CD14-positive monocyte (primary cell): Measurements from ENCODE around the gene R3HDM4. TPM values are rescaled to one million over a fixed set of nuclear protein-coding genes. Genes with fewer than 3 reads are reported as not detected.

Experiments
- DNase-seq, 3 donors: peaks; one replicate each; pipeline ENCODE4 v3.0.0-alpha.2; 2011 to 2022
- H2AFZ ChIP-seq: 2 replicates; pipeline ENCODE4 v1.6.0; 2012; ENCODE audit warnings: mild to moderate bottlenecking, low read depth, low read length, inconsistent platforms; ENCODE audit not compliant: insufficient read depth, poor library complexity, severe bottlenecking
- H3K27ac ChIP-seq, 2 donors: 1 replicate in 1 of 2; 2 replicates in 1 of 2; pipeline ENCODE4 v1.5.1; 2012 to 2013; ENCODE audit warnings: low read length in 2 of 2, control low read depth in 1 of 2, inconsistent platforms in 1 of 2, low read depth in 1 of 2, mild to moderate bottlenecking in 1 of 2
- H3K27me3 ChIP-seq, 2 donors: one replicate each; pipeline versions ENCODE4 v1.6.0 to v1.6.1; 2011 to 2013; ENCODE audit warnings: low read length in 2 of 2; ENCODE audit not compliant: control insufficient read depth in 2 of 2, insufficient read depth in 2 of 2
- H3K36me3 ChIP-seq, 2 donors: replicated peaks in 1 of 2; 1 replicate in 1 of 2; 2 replicates in 1 of 2; pipeline versions ENCODE4 v1.5.1 to v1.6.1; 2012 to 2013; ENCODE audit warnings: low read length in 2 of 2, control low read depth in 1 of 2, inconsistent platforms in 1 of 2, mild to moderate bottlenecking in 1 of 2; ENCODE audit not compliant: insufficient read depth in 2 of 2, control insufficient read depth in 1 of 2
- H3K4me1 ChIP-seq, 2 donors: 1 replicate in 1 of 2; 2 replicates in 1 of 2; pipeline versions ENCODE4 v1.5.1 to v1.6.1; 2012 to 2013; ENCODE audit warnings: low read length in 2 of 2, control low read depth in 1 of 2, inconsistent platforms in 1 of 2, mild to moderate bottlenecking in 1 of 2, moderate library complexity in 1 of 2; ENCODE audit not compliant: insufficient read depth in 2 of 2, control insufficient read depth in 1 of 2
- H3K4me2 ChIP-seq: replicated peaks from 2 replicates; pipeline ENCODE3; 2012; ENCODE audit warnings: low read length, moderate library complexity, mild to moderate bottlenecking; ENCODE audit not compliant: poor library complexity, severe bottlenecking; ENCODE audit errors: extremely low read depth
- H3K4me3 ChIP-seq, 3 experiments: fragments of 200-600 bp in 1 of 3; sonication (generic) in 1 of 3; replicated peaks in 1 of 3; 1 replicate in 2 of 3; 2 replicates in 1 of 3; pipeline ENCODE4 v1.5.1; 2011 to 2013; ENCODE audit warnings: low read length in 3 of 3, mild to moderate bottlenecking in 3 of 3, control low read depth in 2 of 3, low read depth in 2 of 3, inconsistent platforms in 1 of 3, moderate library complexity in 1 of 3
- H3K79me2 ChIP-seq: 2 replicates; pipeline ENCODE4 v1.6.0; 2012; ENCODE audit warnings: mild to moderate bottlenecking, control low read depth, inconsistent platforms, low read length, moderate library complexity; ENCODE audit not compliant: insufficient read depth
- H3K9ac ChIP-seq: 2 replicates; pipeline ENCODE4 v1.6.0; 2017; ENCODE audit warnings: low read length, mild to moderate bottlenecking; ENCODE audit not compliant: insufficient read depth, poor library complexity, severe bottlenecking
- H3K9me3 ChIP-seq, 2 donors: replicated peaks in 1 of 2; 1 replicate in 1 of 2; 2 replicates in 1 of 2; pipeline versions ENCODE4 v1.5.1 to v1.6.1; 2012 to 2013; ENCODE audit warnings: low read length in 2 of 2, control low read depth in 1 of 2; ENCODE audit not compliant: control insufficient read depth in 1 of 2, insufficient read depth in 1 of 2
- H4K20me1 ChIP-seq: 2 replicates; pipeline ENCODE4 v1.6.0; 2012; ENCODE audit warnings: mild to moderate bottlenecking, low read length, control low read depth, moderate library complexity; ENCODE audit not compliant: insufficient read depth
- H3K27ac Mint-ChIP-seq, 7 donors: one replicate each; pipeline ENCODE4 v1.8.0; 2020; ENCODE audit warnings: mild to moderate bottlenecking in 7 of 7, mixed read lengths in 7 of 7, moderate library complexity in 6 of 7, inconsistent platforms in 2 of 7
- H3K27me3 Mint-ChIP-seq, 3 donors: one replicate each; pipeline ENCODE4 v1.8.0; 2021 to 2022; ENCODE audit warnings: low read depth in 3 of 3, mild to moderate bottlenecking in 3 of 3, mixed read lengths in 3 of 3, moderate library complexity in 3 of 3, inconsistent platforms in 1 of 3
- H3K36me3 Mint-ChIP-seq, 2 donors: one replicate each; pipeline ENCODE4 v1.8.0; 2020; ENCODE audit warnings: mixed read lengths in 2 of 2, inconsistent platforms in 1 of 2, mild to moderate bottlenecking in 1 of 2
- H3K4me1 Mint-ChIP-seq: one replicate; pipeline ENCODE4 v1.8.0; 2020; ENCODE audit warnings: mild to moderate bottlenecking, mixed read lengths
- H3K4me3 Mint-ChIP-seq, 2 donors: one replicate each; pipeline ENCODE4 v1.8.0; 2020; ENCODE audit warnings: mild to moderate bottlenecking in 2 of 2, mixed read lengths in 2 of 2, moderate library complexity in 1 of 2
- H3K9me3 Mint-ChIP-seq, 7 donors: one replicate each; pipeline ENCODE4 v1.8.0; 2020 to 2022; ENCODE audit warnings: mixed read lengths in 7 of 7, mild to moderate bottlenecking in 6 of 7, moderate library complexity in 6 of 7, inconsistent platforms in 2 of 7
- WGBS: methylation state at CpG from one replicate; pipeline ENCODE4 v1.1.5; 2013; ENCODE audit warnings: missing lambda C conversion rate; ENCODE audit not compliant: insufficient coverage; 5-methylcytosine and 5-hydroxymethylcytosine counted together
- intact Hi-C, 2 donors: fragments of 100-400 bp; cut with micrococcal nuclease; formaldehyde crosslinking; loops; one replicate each; pipeline versions ENCODE4 v1.15.0 to v1.15.1; 2023
- polyA plus RNA-seq, 3 donors: library from polyadenylated mRNA; depleted of rRNA in 1 of 3; unstranded in 2 of 3; stranded (reverse) in 1 of 3; fragments of 300-500 nt in 2 of 3; fragments of >200 nt in 1 of 3; fragmentation: Illumina TruSeq in 2 of 3; gene quantifications; 1 replicate in 2 of 3; 2 replicates in 1 of 3; pipeline ENCODE4 v1.2.3, GENCODE V29; 2012 to 2021
- TF ChIP-seq, protein P1 (sequence below): fragments of 200-600 bp; IDR thresholded peaks from one replicate; pipeline ENCODE4 v1.8.0; 2022; ENCODE audit warnings: antibody characterized with exemption, mild to moderate bottlenecking

R3HDM4 gene
- polyA plus RNA-seq, 3 donors = 70.8 to 99.9 (median 78.7) TPM

GRCh38 chr19:899336-900042, 13.5 kb downstream of the R3HDM4 start:
- H3K27me3 ChIP-seq = no peaks in the 10 kb centered on the region
- H2AFZ ChIP-seq = no peak overlapping the region
- Mint-ChIP-seq H3K27ac (no peak overlapping the region), H3K4me1 (peaks cover 2% of the 10 kb centered on the region), H3K36me3 (peaks cover 38 to 68% of the 10 kb centered on the region in 2 donors), H3K27me3 (peaks cover 0 to 4% (median 3%) of the 10 kb centered on the region in 3 donors), H3K4me3 (no peak overlapping the region), H3K9me3 (no peaks in the 10 kb centered on the region)
- no peak overlapping the region for H3K4me2 ChIP-seq
- H3K4me3 ChIP-seq = no peak overlapping the region
- peaks cover 36 to 49% of the 10 kb centered on the region in 2 donors for H3K36me3 ChIP-seq
- H3K9ac ChIP-seq = no peak overlapping the region
- H3K27ac ChIP-seq = no peak overlapping the region
- no peaks in the 10 kb centered on the region for H3K9me3 ChIP-seq
- intact Hi-C loops = no loop called here
- TF ChIP-seq, protein P1, sequence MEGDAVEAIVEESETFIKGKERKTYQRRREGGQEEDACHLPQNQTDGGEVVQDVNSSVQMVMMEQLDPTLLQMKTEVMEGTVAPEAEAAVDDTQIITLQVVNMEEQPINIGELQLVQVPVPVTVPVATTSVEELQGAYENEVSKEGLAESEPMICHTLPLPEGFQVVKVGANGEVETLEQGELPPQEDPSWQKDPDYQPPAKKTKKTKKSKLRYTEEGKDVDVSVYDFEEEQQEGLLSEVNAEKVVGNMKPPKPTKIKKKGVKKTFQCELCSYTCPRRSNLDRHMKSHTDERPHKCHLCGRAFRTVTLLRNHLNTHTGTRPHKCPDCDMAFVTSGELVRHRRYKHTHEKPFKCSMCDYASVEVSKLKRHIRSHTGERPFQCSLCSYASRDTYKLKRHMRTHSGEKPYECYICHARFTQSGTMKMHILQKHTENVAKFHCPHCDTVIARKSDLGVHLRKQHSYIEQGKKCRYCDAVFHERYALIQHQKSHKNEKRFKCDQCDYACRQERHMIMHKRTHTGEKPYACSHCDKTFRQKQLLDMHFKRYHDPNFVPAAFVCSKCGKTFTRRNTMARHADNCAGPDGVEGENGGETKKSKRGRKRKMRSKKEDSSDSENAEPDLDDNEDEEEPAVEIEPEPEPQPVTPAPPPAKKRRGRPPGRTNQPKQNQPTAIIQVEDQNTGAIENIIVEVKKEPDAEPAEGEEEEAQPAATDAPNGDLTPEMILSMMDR = no peak
- H3K4me1 ChIP-seq = no peaks in the 10 kb centered on the region
- 92% methylated on average over 24 of the region's 32 CpGs for WGBS
- no peak for DNase-seq
- peaks cover 76% of the 10 kb centered on the region for H4K20me1 ChIP-seq
- H3K79me2 ChIP-seq = peaks cover 13% of the 10 kb centered on the region

GRCh38 chr19:898663-899062, 14.4 kb downstream of the R3HDM4 start:
- peaks cover 68% of the 10 kb centered on the region for H4K20me1 ChIP-seq
- no peak overlapping the region for H2AFZ ChIP-seq
- H3K9me3 ChIP-seq = no peaks in the 10 kb centered on the region
- peaks cover 5% of the 10 kb centered on the region for H3K79me2 ChIP-seq
- Mint-ChIP-seq H3K9me3 (no peaks in the 10 kb centered on the region), H3K27me3 (peaks cover 0 to 3% (median 2%) of the 10 kb centered on the region in 3 donors), H3K4me1 (peaks cover 9% of the 10 kb centered on the region), H3K36me3 (peaks cover 32 to 63% of the 10 kb centered on the region in 2 donors), H3K4me3 (no peak overlapping the region), H3K27ac (no peak overlapping the region)
- H3K36me3 ChIP-seq = peaks cover 33 to 49% of the 10 kb centered on the region in 2 donors
- TF ChIP-seq, protein P1 = no peak
- no peaks in the 10 kb centered on the region for H3K27me3 ChIP-seq
- no peak for DNase-seq
- no peak overlapping the region for H3K4me2 ChIP-seq
- intact Hi-C loops = no loop called here
- WGBS = 92% methylated on average over 15 of the region's 20 CpGs
- H3K27ac ChIP-seq = no peak overlapping the region
- H3K4me1 ChIP-seq = peaks cover 2 to 6% of the 10 kb centered on the region in 2 donors
- H3K9ac ChIP-seq = no peak overlapping the region
- H3K4me3 ChIP-seq = no peak overlapping the region
